B cell (primary cell): Measurements from ENCODE around the gene DHX34. TPM values are rescaled to one million over a fixed set of nuclear protein-coding genes. Genes with fewer than 3 reads are reported as not detected.

Source experiments
- ATAC-seq: fragments of 200-7000 bp; cut with Tn5 transposase; one replicate; pipeline ENCODE4 v1.10.0; 2021; ENCODE audit warnings: low read depth, mild to moderate bottlenecking, moderate number of reproducible peaks, moderate library complexity
- CTCF ChIA-PET: fragments of 350-600 bp; sonication (Branson Sonifier 250); formaldehyde crosslinking; loops from one replicate; lab custom pipeline; 2021; ENCODE audit warnings: antibody characterized with exemption, inconsistent platforms; lab: Charles Lee
- POLR2A ChIA-PET: fragments of 350-600 bp; sonication (Branson Sonifier 250); formaldehyde crosslinking; loops from one replicate; lab custom pipeline; 2021; ENCODE audit warnings: antibody characterized with exemption; lab: Charles Lee
- DNase-seq: peaks from one replicate; pipeline ENCODE4 v3.0.0; 2013
- H2AFZ ChIP-seq: 2 replicates; pipeline ENCODE4 v1.6.1; 2012; ENCODE audit warnings: mild to moderate bottlenecking, low read depth, low read length; ENCODE audit not compliant: insufficient read depth, poor library complexity, severe bottlenecking
- H3K27ac ChIP-seq, 2 donors: 1 replicate in 1 of 2; 2 replicates in 1 of 2; pipeline ENCODE4 v1.5.1; 2012 to 2013; ENCODE audit warnings: low read length in 2 of 2, mild to moderate bottlenecking in 2 of 2, moderate library complexity in 1 of 2
- H3K27me3 ChIP-seq, 4 experiments: fragments of 200-600 bp in 1 of 4; sonication (generic) in 1 of 4; replicated peaks in 1 of 4; 1 replicate in 2 of 4; 2 replicates in 2 of 4; pipeline versions ENCODE4 v1.6.1 to v1.7.0; 2013 to 2016; ENCODE audit warnings: low read length in 3 of 4, mild to moderate bottlenecking in 2 of 4, mixed read lengths in 1 of 4, moderate library complexity in 1 of 4; ENCODE audit not compliant: insufficient read depth in 4 of 4, control insufficient read depth in 3 of 4; ENCODE audit errors: control extremely low read depth in 1 of 4
- H3K36me3 ChIP-seq, 2 experiments: replicated peaks in 1 of 2; 1 replicate in 1 of 2; 2 replicates in 1 of 2; pipeline versions ENCODE4 v1.6.1 to v1.7.1; 2013; ENCODE audit warnings: low read length in 1 of 2; ENCODE audit not compliant: insufficient read depth in 2 of 2, control insufficient read depth in 1 of 2; ENCODE audit errors: control extremely low read depth in 1 of 2, extremely low read depth in 1 of 2
- H3K4me1 ChIP-seq, 2 donors: fragments of 200-600 bp in 1 of 2; sonication (generic) in 1 of 2; 1 replicate in 1 of 2; 2 replicates in 1 of 2; pipeline versions ENCODE4 v1.5.1 to v1.6.1; 2013 to 2017; ENCODE audit warnings: low read length in 2 of 2; ENCODE audit not compliant: control insufficient read depth in 2 of 2, insufficient read depth in 2 of 2
- H3K4me2 ChIP-seq: replicated peaks from 2 replicates; pipeline ENCODE3; 2012; ENCODE audit warnings: mild to moderate bottlenecking, low read depth, low read length; ENCODE audit not compliant: poor library complexity, severe bottlenecking
- H3K4me3 ChIP-seq, 5 experiments: fragments of 200-600 bp in 1 of 5; sonication (generic) in 1 of 5; 1 replicate in 3 of 5; 2 replicates in 2 of 5; pipeline versions ENCODE4 v1.5.1 to v1.7.0; 2011 to 2016; ENCODE audit warnings: low read length in 4 of 5, mild to moderate bottlenecking in 4 of 5, low read depth in 2 of 5, control low read depth in 1 of 5, moderate library complexity in 1 of 5; ENCODE audit not compliant: insufficient read depth in 1 of 5; ENCODE audit errors: control extremely low read depth in 1 of 5, extremely low read depth in 1 of 5
- H3K79me2 ChIP-seq: fragments of 200-600 bp; sonication (generic); one replicate; pipeline ENCODE4 v1.6.0; 2016; ENCODE audit warnings: low read length; ENCODE audit not compliant: control insufficient read depth, insufficient read depth
- H3K9ac ChIP-seq: fragments of 200-600 bp; sonication (generic); 2 replicates; pipeline ENCODE4 v1.6.1; 2017; ENCODE audit warnings: mild to moderate bottlenecking, low read length, moderate library complexity
- H3K9me3 ChIP-seq, 3 donors: one replicate each; pipeline versions ENCODE4 v1.6.1 to v1.7.1; 2013; ENCODE audit warnings: low read length in 2 of 3; ENCODE audit not compliant: control insufficient read depth in 2 of 3, insufficient read depth in 1 of 3; ENCODE audit errors: control extremely low read depth in 1 of 3
- H4K20me1 ChIP-seq: 2 replicates; pipeline ENCODE4 v1.6.0; 2012; ENCODE audit warnings: mild to moderate bottlenecking, low read length; ENCODE audit not compliant: insufficient read depth, control insufficient read depth, poor library complexity, severe bottlenecking
- H3K27ac Mint-ChIP-seq: one replicate; pipeline ENCODE4 v1.8.0; 2021; ENCODE audit warnings: mixed read lengths
- H3K27me3 Mint-ChIP-seq: one replicate; pipeline ENCODE4 v1.8.0; 2021; ENCODE audit warnings: mixed read lengths
- H3K4me1 Mint-ChIP-seq: one replicate; pipeline ENCODE4 v1.8.0; 2021; ENCODE audit warnings: mixed read lengths
- H3K4me3 Mint-ChIP-seq: one replicate; pipeline ENCODE4 v1.8.0; 2021; ENCODE audit warnings: mixed read lengths
- H3K9me3 Mint-ChIP-seq: one replicate; pipeline ENCODE4 v1.8.0; 2022; ENCODE audit warnings: mixed read lengths; ENCODE audit not compliant: insufficient read depth
- CTCF ChIP-seq: fragments of 200-600 bp; IDR thresholded peaks from one replicate; pipeline ENCODE4 v1.8.0; 2022; ENCODE audit warnings: antibody characterized with exemption, mild to moderate bottlenecking
- EZH2 ChIP-seq: IDR thresholded peaks from 2 replicates; pipeline ENCODE4 v1.6.1; 2012; ENCODE audit warnings: borderline replicate concordance, low read depth, mild to moderate bottlenecking, moderate library complexity, low read length; ENCODE audit not compliant: insufficient read depth, poor library complexity, severe bottlenecking
- WGBS: methylation state at CpG from one replicate; pipeline ENCODE4 v1.1.5; 2013; ENCODE audit warnings: missing lambda C conversion rate; ENCODE audit not compliant: insufficient coverage; 5-methylcytosine and 5-hydroxymethylcytosine counted together
- intact Hi-C: fragments of 100-400 bp; cut with micrococcal nuclease; formaldehyde crosslinking; loops from one replicate; pipeline ENCODE4 v1.10.0; 2022
- polyA plus RNA-seq: library from polyadenylated mRNA; depleted of rRNA; stranded (reverse); fragments of >200 nt; gene quantifications from 2 replicates; pipeline ENCODE4 v1.2.3, GENCODE V29; 2012
- total RNA-seq, 2 donors: library from RNA; stranded (reverse); fragments of 120-200 nt in 1 of 2; gene quantifications; 1 replicate in 1 of 2; 2 replicates in 1 of 2; pipeline versions ENCODE4 v1.2.3 to v1.2.4, GENCODE V29; 2013 to 2022

DHX34 gene
- total and polyA plus RNA-seq, 2 donors (not counting 1 experiment from before 2014, with no cell fraction given) = 25.1 to 31.3 TPM

GRCh38 chr19:47302249-47302648, 46.9 kb upstream of the DHX34 start:
- no peaks in the 10 kb centered on the region for H3K36me3 ChIP-seq
- no peak overlapping the region for H3K4me3 Mint-ChIP-seq
- DNase-seq (peak; percentile 47), ATAC-seq (peak; percentile 21)
- H3K4me1 Mint-ChIP-seq = peaks cover 21% of the 10 kb centered on the region
- H3K27ac ChIP-seq = no peak overlapping the region
- TF ChIP-seq EZH2 (no peak), CTCF (no peak)
- no peak overlapping the region for H2AFZ ChIP-seq
- peaks cover 0 to 20% (median 3%) of the 10 kb centered on the region in 4 experiments for H3K27me3 ChIP-seq
- H3K79me2 ChIP-seq = no peaks in the 10 kb centered on the region
- POLR2A ChIA-PET = no interaction called here
- no peaks in the 10 kb centered on the region for H3K9me3 Mint-ChIP-seq
- no CpG with 5 or more reads among the region's 10 CpGs for whole genome bisulfite sequencing
- peaks cover 15 to 24% of the 10 kb centered on the region in 2 donors for H3K4me1 ChIP-seq
- H3K9me3 ChIP-seq = peaks cover 0 to 12% (median 0%) of the 10 kb centered on the region in 3 donors
- H3K9ac ChIP-seq = no peak overlapping the region
- peaks cover 13% of the 10 kb centered on the region for H3K27me3 Mint-ChIP-seq
- CTCF ChIA-PET = interaction anchor here (0.7 to 1.2 kb wide), 2 partner anchors 8 to 152 kb away, joined by 3 to 4 read pairs; no protein-coding TSS in a partner anchor
- no peak overlapping the region for H3K4me2 ChIP-seq
- H3K4me3 ChIP-seq = no peak overlapping the region
- intact Hi-C loops = no loop called here
- no peaks in the 10 kb centered on the region for H4K20me1 ChIP-seq
- no peak overlapping the region for H3K27ac Mint-ChIP-seq

GRCh38 chr19:47303966-47304365, 45.1 kb upstream of the DHX34 start:
- 13% methylated on average over 1 of the region's 6 CpGs for WGBS

More at GRCh38 chr19:47303966-47304365, 45.1 kb upstream of the DHX34 start:
- DNase-seq = no peak
- Mint-ChIP-seq H3K4me3 (no peak overlapping the region), H3K9me3 (no peaks in the 10 kb centered on the region), H3K27me3 (peaks cover 13% of the 10 kb centered on the region), H3K4me1 (peaks cover 21% of the 10 kb centered on the region), H3K27ac (no peak overlapping the region)
- ChIA-PET POLR2A (interaction anchor here (0.6 kb wide), 1 partner anchor 9 kb away, joined by 3 read pairs; no protein-coding TSS in a partner anchor), CTCF (interaction anchor here (0.8 to 3.1 kb wide), 5 partner anchors 17 to 291 kb away, joined by 3 to 19 read pairs (median 4); no protein-coding TSS in a partner anchor)
- no peak overlapping the region for H3K27ac ChIP-seq
- H3K79me2 ChIP-seq = no peaks in the 10 kb centered on the region
- no peak for ATAC-seq
- TF ChIP-seq CTCF (no peak), EZH2 (no peak)
- peaks cover 0 to 12% (median 0%) of the 10 kb centered on the region in 3 donors for H3K9me3 ChIP-seq
- no peak overlapping the region for H3K4me2 ChIP-seq
- H2AFZ ChIP-seq = no peak overlapping the region
- H3K4me3 ChIP-seq = no peak overlapping the region
- H4K20me1 ChIP-seq = no peaks in the 10 kb centered on the region
- intact Hi-C loops = no loop called here
- H3K4me1 ChIP-seq = peaks cover 15 to 24% of the 10 kb centered on the region in 2 donors
- no peak overlapping the region for H3K9ac ChIP-seq
- H3K36me3 ChIP-seq = no peaks in the 10 kb centered on the region
- H3K27me3 ChIP-seq = peaks cover 0 to 20% (median 3%) of the 10 kb centered on the region in 4 experiments
